ENCODE measurements around the gene CPLANE2.
A peak's percentile ranks its signal among the peaks of the same experiment; 100 is the strongest.
"Not testable (repeated sequence)": the region's sequence is repeated elsewhere in the genome, so short reads cannot be mapped to it uniquely, and the experiment has no call there.

The CPLANE2 gene

DNA sequence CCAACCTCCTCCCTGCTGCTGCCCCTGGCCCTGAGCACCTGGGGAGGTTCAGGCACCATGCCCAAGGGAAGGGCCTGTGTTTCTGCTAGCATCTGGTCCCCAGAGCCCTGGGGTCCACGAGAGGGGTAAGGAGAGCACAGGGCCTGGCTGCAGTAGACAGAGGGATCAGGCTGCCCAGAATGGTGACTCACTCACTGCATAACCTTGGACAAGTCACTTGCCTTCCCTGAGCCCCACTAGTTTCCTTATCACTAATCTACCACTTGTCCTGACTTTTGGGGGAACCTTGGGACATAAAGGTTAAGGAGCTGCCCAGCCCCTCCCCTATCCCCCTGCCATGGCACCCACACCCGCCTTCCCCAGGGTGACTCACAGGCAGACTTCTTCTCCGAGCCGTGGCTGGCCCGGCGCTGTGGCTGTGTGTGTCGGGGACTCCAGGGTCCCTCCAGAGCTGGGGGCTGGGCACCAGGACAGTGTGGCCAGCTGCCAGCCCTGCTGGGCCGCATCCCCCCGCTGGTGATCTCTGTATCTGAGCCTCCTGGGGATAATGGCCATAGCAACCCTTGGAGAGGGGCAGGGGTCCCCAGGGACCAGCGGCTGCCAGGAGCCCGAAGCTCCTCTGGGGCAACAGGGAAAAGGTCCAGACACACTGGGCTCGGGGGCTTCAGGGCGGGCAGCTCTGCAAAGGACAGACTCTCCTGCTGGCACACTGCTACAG is 28.6 kb downstream of the CPLANE2 start:
- no peak for DNase-seq (ENCODE audit: low read depth)

DNA sequence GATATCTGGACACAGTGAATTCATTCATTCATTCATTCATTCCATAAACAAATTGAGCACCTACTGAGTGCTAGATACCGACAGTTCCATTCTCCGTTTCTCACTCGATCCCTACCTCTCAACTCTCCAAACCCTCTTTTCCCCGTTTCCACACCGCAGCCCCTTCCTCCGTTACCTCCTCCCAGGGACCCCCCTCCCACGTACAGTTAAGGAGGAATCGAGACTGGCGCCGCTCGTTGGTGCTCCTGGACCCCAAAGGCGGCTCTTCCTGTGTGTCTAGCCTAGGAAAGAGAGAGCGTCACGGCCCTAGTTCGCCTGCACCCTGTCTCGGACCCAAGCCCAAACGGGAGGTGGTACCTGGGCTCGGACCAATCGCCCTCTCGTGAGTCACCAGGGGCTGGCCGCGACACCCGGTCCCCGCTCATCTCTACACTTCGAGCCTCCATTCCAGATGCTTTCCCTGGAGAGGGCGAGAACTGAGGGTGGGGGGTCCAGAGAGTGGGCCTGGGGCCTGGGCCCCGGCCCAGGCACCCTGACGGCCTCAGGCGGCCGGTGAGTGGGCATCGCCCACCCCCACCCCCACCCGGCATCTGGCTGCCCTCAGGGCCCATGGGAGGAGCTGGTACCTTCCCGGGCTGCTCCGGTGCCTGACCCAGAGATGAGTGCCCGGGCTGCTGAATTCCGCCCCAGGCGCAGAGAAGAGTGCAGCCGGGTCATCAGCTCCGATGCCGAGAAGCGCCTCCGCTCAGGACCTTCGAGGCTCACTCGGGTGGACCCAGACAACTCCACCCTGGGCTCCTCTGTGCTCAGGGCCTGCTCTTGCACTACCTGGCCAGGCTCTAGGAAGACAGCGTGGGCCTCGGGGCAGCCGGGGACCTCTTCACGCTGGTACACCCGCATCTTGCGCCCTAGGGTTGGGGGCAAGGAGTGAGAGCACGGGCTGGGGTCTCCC is 29.4 kb downstream of the CPLANE2 start:
- DNase-seq (ENCODE audit: low read depth): no peak

DNA sequence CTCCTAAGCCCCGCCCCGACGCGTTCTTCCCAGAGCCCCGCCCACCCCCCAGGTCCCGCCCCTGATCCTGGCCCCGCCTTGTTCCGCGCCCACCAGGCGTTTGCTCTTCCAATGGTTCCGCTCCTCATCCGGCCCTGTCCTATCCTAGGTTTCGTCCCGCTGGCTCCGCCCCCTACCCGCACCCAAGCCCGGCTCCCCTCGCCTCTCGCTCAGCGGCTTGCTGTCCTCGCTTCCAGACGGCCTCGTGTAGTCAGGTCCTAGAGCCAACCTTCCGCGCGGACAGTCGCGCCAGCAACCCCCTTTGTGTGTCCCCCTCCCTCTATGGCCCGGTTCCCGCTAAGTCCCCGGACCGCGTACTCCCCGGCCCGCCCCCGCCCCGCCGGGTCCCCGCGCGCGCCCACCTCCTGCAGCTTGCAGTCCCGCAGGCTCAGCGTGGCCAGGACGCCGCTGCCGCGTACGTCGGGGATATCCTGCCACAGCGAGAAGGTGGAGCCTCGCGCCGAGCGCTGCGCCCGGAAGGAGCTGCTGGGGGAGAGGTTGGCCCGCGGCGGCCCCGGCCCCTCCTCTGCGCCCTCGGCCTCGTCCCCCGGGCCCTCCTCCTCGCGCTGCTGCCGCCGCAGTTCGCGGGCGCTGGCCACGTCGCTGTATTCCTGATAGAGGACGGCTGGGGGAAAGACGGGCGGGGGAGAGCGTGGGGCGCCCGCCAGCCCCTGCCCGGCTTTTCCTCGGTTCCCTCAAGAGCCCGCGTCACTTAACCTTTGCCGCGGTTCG is 30.3 kb downstream of the CPLANE2 start:
- DNase-seq (ENCODE audit: low read depth): peak; percentile 90

DNA sequence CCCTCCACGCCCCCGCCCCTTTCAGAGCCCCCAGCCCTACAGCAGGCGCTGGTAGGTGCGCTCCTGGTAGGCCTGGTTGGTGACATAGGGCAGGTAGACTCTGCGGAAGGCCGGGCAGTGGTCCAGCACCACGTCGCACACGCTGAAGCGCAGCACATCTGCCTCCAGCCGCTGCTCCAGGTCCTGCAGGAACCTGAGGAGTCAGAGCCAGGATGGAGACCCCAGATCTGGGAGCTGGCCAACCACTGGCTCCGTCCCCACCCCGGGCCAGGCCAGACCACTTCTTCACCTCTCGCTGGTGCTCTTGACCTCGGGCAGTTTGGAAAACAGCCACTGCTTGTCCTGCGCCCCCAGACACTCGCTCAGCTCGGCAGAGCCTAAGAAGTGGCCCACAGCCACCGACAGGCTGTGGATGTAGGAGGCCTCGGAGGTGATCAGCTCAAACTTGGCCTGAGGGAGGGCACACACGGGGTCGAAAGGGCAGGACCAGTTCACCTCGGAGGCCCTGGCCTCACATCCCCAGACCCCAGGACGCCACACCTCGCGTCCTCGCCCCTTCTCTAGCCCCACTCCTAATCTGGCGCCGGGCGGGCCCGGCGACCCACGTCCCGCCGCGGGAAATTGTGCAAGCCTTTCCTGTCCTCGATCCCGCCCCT is 31.0 kb downstream of the CPLANE2 start:
- no peak for DNase-seq (ENCODE audit: low read depth)

DNA sequence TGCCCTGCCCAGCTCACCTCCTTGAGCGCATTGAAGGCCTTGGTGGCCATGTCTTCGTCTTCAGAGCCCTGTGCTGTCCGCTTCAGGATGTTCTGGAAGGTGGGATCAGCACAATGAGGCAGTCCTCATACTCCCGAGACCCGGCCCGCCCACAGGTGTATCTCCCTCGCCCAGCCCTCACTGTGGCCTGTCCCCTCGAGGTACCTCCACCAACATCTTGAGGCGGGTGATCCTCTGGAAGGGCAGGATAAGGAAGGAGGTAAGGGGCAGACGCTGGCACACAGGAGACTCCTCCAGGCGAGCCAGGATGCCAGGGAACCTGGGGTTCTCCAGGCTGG is 31.7 kb downstream of the CPLANE2 start:
- DNase-seq (ENCODE audit: low read depth): no peak

DNA sequence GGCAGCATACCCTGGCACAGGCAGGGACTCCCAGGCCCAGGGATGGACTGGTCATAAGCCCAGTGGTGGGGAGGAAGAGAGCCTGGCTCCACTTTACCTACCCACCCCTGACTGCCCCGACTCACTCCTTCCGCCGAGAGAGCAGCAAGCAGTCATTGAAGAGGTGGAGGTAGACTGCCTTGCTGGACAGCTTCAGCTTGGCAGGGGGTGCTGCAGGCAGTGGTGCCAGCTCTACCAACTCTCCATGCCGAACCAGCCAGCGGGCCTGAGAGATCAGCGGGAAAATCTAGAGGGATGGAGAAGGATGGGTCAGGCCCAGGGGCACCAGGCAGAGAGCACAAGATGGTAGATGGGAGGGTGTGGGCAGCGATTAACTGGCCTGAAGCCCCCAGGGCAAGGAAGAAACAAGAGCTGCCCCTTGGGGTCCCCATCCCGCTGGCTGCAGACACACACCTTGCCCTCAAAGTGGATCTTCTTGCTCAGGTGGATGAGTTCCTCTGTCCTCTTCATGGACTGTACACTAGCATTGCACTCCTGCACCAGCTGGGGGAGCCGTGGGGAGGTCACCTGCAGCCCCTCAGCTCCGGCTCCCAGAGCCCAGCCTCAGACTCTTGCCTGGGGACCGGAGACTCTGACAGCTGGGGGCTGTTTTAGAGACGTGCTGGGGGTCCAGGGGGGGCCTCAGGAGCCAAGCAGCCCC is 32.2 kb downstream of the CPLANE2 start:
- DNase-seq (ENCODE audit: low read depth): no peak

DNA sequence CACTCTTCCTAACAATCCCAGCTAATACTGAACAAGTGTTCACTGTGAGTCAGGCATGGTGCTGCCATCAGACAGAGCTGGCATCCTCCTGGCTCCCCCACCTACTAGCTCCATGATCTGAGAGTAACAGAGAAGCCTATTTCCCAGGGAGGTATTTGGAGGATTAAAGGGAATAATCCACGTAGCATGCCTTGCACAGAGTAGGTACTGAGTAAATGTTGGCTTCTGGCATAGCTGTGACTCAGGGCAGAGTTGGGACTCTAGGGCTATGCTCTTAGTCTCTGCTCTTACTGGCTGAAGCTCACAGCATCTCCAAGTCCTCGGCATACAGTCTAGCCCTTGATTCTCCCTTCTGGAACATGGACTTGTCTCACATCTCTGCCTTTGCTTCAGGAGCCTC is 32.8 kb downstream of the CPLANE2 start:
- no peak for DNase-seq (ENCODE audit: low read depth)

DNA sequence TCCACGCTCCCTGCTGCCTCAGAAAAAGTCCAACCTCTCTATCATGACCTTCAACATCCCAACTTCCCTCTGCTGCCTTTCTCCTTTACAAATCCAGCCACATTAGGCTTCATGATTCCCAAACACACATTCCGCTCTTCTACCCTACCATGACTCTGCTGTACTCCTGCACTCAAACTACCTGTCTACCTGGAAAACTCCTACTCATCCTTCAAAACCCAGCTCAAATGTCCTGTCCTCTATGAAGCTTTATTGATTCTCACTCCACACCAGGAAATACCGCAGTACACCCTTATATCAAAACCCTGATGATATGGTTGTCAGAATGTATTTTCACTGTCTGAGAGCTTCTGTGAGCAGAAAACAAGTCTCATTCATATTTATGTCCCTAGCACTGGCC is 33.4 kb downstream of the CPLANE2 start:
- DNase-seq (ENCODE audit: low read depth): no peak

DNA sequence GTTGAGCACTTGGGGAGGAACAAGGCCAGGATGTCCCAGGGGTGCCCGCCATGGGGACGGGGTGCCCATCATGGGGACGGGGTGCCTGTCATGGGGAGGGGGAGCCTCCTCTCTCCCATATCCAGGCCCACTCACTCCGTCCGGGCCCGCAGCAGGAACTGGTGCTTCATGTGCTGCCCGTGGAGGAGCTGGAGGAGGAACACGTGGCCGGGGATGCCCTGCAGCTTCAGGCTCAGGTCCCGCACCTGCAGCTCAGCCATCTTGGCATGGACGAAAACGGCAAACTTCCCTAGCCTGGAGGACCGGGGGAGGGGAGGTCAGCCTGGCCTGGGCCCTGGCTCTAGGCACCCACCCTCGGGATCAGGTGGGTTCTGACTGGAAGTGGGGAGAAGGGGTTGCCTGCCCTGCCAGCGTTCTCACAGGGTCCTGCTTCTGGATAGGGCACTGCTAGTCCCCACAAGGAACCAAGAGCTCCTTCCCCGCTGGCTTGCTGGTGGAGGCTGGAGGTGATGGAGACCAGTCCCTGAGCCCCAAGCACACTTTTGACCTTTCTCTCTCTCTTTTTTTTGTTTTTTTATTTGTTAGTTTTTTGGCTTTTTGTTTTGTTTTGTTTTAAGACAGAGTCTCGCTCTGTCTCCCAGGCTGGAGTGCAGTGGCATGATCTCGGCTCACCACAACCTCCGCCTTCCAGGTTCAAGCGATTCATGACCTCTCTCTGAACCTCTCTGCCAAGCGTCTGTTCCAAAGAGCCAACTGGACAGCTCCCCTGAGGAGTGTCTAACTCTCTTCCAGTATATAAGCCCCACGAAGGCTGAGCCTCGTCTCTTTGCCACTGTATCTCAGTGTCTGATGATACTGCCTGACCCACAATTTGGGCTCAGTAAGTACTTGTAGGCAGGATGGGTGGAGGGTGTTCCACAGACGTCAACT is 34.4 kb downstream of the CPLANE2 start:
- no peak for DNase-seq (ENCODE audit: low read depth)

DNA sequence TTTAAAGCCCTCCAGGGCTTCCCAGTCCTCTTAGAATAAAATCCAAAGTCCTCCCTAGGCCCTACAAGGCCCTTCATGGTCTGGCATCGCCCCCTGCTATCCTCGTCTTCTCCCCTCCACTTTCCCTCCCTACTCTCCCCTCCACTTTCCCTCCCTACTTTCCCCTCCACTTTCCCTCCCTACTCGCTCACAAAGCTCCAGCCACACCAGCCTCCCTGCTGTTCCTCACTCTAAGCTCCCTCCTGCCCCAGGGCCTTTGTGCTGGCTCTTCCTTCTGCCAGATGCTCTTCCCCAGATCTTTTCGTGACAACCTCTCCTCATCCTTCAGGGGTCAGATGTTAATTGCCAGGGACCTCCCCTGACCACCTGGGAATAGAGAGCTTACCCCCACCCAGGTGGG is 37.3 kb downstream of the CPLANE2 start:
- DNase-seq (ENCODE audit: low read depth): no peak

DNA sequence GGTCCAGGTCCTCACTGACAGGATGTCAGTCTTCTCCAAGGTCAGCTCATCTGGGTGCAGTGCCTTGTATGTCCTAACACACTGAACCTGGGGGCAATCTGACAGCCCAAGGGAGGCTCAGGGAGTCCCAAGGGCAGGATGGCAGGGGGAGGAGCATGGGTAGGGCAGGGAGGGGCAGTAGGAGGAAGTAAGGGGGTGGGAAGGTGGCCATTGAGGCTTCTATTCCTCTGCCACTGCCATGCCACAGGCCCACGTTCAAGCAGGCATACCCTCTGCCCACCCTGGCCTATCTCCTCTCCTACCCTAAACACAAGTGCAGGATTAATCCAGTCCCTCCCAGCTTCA is 37.9 kb downstream of the CPLANE2 start:
- no peak for DNase-seq (ENCODE audit: low read depth)

DNA sequence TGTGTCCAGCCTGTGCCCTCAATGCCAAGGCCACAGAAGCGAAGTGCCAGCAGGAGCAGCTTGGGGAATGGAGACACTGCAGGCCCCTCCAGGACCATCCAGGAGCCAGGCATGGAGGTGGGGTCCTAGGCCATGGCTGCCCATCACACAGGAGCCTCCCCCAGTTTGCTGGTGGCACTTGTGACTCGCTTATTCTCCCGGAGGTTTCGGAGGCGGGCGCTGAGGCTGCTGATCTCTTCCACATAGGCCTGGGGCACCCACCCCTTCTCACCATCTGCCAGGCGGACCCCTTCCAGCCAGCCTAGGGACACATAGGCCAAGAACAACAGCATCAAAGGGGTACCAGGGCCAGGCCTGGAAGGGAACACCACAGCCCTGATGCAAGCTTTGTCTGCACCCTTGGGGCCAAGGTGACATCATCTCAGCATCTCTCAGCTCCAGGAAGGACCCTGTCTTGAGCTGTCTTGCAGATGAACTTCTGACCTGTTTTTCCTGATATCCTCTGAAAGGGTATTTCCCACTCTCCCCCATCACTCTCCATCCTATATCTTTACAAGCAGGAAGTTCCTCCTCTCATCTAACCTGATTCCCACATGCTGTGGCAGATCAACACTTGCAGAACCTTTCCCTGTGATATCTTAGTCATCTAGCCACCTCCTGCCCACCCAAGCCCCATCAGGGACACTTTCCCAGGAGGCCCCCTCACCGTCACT is 38.4 kb downstream of the CPLANE2 start:
- DNase-seq (ENCODE audit: low read depth): no peak

DNA sequence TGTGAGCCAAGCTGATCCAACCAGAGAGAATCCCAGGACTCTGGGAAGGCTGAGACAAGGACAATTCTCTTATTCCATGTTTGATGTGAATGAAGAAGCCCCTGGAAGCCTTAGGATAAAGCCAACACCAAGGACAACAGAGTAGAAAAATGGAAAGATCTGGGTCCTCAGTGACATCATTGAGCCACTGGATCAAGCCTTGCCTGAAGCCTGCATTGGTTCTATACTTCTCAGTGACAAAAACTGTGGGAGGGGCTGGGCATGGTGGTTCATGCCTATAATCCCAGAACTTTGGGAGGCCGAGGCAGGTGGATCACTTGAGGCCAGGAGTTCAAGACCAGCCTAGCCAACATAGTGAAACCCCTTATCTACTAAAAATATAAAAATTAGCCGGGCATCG is 40.1 kb downstream of the CPLANE2 start:
- no peak for DNase-seq (ENCODE audit: low read depth)

DNA sequence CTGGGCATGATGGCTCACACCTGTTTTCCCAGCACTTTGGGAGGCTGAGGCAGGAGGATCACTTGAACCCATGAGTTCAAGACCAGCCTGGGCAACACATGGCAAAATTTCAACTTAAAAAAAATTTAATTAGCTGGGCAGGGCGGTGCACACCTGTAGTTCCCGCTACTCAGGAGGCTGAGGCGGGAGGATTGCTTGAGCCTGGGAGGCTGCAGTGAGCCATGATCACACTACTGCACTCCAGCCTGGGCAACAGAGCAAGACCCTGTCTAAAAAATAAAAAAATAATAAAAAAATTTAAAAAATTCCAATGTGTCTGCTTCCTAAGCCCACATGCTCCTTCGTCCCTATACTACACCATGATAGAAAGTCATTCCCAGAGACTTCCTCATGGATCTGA is 40.8 kb downstream of the CPLANE2 start:
- DNase-seq (ENCODE audit: low read depth): not testable (repeated sequence)

DNA sequence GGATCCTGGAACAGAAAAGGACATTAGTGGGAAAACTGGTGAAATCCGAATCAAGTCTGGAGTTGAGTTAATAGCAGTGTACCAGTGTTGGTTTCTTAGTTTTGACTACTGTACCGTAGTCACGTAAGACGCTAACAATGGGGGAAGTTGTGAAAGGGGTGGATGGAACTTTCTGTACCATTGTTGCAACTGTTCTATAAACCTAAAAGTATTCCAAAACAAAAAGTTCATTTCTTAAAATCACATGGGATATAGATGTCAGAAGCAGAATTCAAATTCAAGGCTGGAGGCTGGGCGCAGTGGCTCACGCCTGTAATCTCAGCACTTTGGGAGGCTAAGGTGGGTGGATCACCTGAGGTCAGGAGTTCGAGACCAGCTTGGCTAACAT is 41.5 kb downstream of the CPLANE2 start:
- no peak for DNase-seq (ENCODE audit: low read depth)

DNA sequence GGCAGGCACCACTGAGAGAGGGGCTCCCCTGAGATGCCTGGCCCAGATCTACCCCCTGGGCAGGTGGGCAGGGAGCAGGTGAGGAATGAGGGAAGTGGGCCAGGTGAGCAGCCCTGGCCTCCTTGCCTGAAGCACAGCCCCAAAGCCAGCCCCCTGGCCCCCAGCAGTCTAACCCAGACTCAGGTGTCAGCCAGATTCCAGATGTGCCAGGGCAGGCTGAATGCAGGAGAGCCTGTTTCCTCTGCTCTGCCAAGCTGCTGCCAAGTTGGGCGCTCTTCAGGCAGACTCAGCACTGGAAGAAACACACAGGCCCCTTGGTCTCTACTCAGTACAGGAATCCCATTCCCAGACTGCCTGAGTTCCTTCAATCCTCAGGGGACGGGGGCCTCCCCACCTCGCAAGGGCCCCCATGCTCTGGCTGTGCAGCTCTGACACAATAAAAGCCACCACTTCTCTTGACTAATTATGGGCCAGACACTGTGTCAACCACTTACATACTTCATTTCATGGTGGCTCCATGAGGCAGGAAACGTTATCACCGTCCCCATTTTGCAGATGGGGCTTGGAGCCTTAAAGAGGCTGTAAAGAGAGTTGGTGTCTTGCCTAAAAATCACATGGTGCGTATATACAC is 45.0 kb downstream of the CPLANE2 start:
- DNase-seq (ENCODE audit: low read depth): no peak

DNA sequence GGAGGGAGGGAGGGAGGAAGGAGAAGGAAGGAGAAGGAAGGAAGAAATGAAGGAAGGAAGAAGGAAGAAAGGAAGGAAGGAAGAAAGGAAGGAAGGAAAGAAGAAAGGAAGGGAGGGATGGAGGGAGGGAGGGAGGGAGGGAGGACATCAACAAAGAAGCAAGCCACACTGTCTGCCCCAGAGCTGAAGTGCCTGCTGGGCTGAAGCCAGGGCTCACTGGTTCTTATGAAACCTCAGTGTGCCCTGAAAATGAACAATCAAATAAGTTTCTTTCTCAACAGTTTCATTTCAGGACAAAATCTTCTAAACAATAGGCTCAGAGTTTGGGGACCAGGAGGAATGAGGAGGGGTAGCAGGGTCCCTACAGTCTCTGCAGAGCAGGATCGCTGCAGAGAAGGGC is 45.7 kb downstream of the CPLANE2 start:
- DNase-seq (ENCODE audit: low read depth): no peak

DNA sequence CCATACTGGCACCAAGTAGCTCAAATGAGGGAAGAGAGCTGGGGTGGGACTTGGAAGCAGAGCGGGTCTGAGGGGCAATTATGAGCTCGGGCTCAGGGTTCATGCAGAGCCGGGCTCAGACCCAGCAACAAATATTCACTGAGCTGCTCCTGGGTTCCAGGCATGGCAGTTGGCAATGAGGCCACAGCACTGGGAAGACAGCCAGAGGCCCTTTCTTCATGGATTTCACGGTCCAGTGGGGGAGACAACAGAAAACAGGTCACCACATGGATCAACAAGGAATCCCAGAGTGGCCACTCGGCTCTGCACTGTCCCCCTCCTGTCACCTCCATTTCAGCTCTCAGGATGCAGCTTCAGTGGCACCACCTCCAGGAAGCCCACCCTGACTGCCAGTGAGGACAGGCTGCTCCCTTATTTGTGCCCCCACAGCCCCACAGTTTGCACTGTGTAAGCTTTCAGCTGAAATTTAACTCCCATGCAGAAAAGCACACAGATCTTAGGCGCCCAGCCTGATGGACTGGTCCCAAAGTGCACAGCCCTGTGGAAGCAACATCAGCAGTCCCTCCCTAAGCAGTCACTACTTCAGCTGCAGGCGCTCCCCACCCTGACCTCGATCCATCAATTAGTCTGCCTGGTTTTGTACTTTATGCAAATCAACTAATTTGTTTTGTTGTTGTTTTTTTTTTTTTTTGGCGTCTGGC is 46.9 kb downstream of the CPLANE2 start:
- no peak for DNase-seq (ENCODE audit: low read depth)

DNA sequence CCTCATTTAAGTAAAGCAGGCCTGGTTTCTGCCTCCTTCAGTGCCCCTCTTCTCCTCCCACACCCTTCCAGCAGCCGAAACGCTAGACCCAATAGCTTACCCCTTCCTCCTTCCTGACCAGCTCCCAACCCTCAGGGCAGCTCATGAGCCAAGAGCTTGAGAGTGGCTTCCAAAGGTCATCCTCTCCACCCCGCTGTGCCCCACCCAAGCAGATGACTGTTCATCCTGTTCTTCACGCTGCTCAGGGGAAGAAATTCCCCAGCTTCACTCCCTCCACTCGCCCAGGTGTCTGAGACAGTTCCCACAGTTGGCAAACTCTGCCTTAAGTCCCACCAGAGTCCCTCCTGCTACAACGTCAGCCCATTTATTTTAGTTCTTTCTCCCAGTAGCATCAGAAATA is 48.0 kb downstream of the CPLANE2 start:
- DNase-seq (ENCODE audit: low read depth): no peak

Data from T follicular helper cell (primary cell).